GM23248 (cell line): ENCODE results near the gene RMP24.

Experiments
- DNase-seq: peaks from one replicate; pipeline ENCODE4 v3.0.0-alpha.2; 2015
- H2AFZ ChIP-seq: fragments of 200-600 bp; sonication (generic); 2 replicates; pipeline ENCODE4 v1.6.1; 2016; ENCODE audit warnings: antibody characterized with exemption
- H3F3A ChIP-seq: fragments of 200-600 bp; sonication (generic); 2 replicates; pipeline ENCODE4 v1.6.1; 2016; ENCODE audit warnings: mild to moderate bottlenecking, antibody characterized with exemption, mixed run types; ENCODE audit not compliant: insufficient read depth
- H3K27ac ChIP-seq: fragments of 200-600 bp; sonication (generic); 2 replicates; pipeline ENCODE4 v1.5.1; 2016; ENCODE audit warnings: mild to moderate bottlenecking
- H3K27me3 ChIP-seq: fragments of 200-600 bp; sonication (generic); replicated peaks from 2 replicates; pipeline ENCODE4 v1.6.1; 2016; ENCODE audit warnings: mild to moderate bottlenecking; ENCODE audit not compliant: insufficient read depth
- H3K36me3 ChIP-seq: fragments of 200-600 bp; sonication (generic); 2 replicates; pipeline ENCODE4 v1.6.1; 2016; ENCODE audit warnings: low read depth, mild to moderate bottlenecking
- H3K4me1 ChIP-seq: fragments of 200-600 bp; sonication (generic); 2 replicates; pipeline ENCODE4 v1.6.1; 2016; ENCODE audit warnings: mild to moderate bottlenecking; ENCODE audit not compliant: insufficient read depth
- H3K4me2 ChIP-seq: fragments of 200-600 bp; sonication (generic); one replicate; pipeline ENCODE4 v1.6.1; 2016; ENCODE audit warnings: mild to moderate bottlenecking; ENCODE audit not compliant: unreplicated experiment
- H3K4me3 ChIP-seq: fragments of 200-600 bp; sonication (generic); 2 replicates; pipeline ENCODE4 v1.5.1; 2016; ENCODE audit warnings: mild to moderate bottlenecking
- H3K79me2 ChIP-seq: fragments of 200-600 bp; sonication (generic); 2 replicates; pipeline ENCODE4 v1.6.1; 2016; ENCODE audit warnings: mild to moderate bottlenecking; ENCODE audit not compliant: insufficient read depth
- H3K9ac ChIP-seq: fragments of 200-600 bp; sonication (generic); 2 replicates; pipeline ENCODE4 v1.6.1; 2016; ENCODE audit warnings: mild to moderate bottlenecking
- H3K9me2 ChIP-seq: fragments of 200-600 bp; sonication (generic); 2 replicates; pipeline ENCODE4 v1.6.1; 2016; ENCODE audit warnings: mixed run types, mild to moderate bottlenecking, moderate library complexity; ENCODE audit not compliant: insufficient read depth
- H3K9me3 ChIP-seq: fragments of 200-600 bp; sonication (generic); one replicate; pipeline ENCODE4 v1.6.1; 2017; ENCODE audit warnings: low read depth
- H4K20me1 ChIP-seq: fragments of 200-600 bp; sonication (generic); 2 replicates; pipeline ENCODE4 v1.6.0; 2016; ENCODE audit not compliant: insufficient read depth
- EZH2 ChIP-seq: fragments of 200-600 bp; sonication (generic); IDR thresholded peaks from 2 replicates; pipeline ENCODE4 v1.6.1; 2018; ENCODE audit warnings: antibody characterized with exemption, mild to moderate bottlenecking; ENCODE audit not compliant: insufficient read depth, poor library complexity, severe bottlenecking
- EZH2phosphoT487 ChIP-seq: fragments of 200-600 bp; sonication (generic); IDR thresholded peaks from 2 replicates; pipeline ENCODE4 v1.6.1; 2018; ENCODE audit warnings: antibody characterized with exemption, moderate library complexity, mild to moderate bottlenecking, low read depth; ENCODE audit not compliant: insufficient read depth
- WGBS, 2 experiments: methylation state at CpG; one replicate each; pipeline ENCODE4 v1.1.6; 2015 to 2017; ENCODE audit warnings: low lambda C conversion rate in 2 of 2, low coverage in 1 of 2; ENCODE audit errors: missing lambda C conversion rate in 2 of 2; 5-methylcytosine and 5-hydroxymethylcytosine counted together
- in situ Hi-C: fragments of 300-500 bp; cut with MboI; formaldehyde crosslinking; loops from 2 replicates; pipeline ENCODE4 v1.15.0; 2020

The RMP24 gene

GRCh38 chr18:36006997-36007396 is 34.5 kb downstream of the RMP24 start:
- Histone ChIP-seq H2AFZ (no peak overlapping the region), H3K9ac (no peak overlapping the region), H4K20me1 (no peaks in the 10 kb centered on the region), H3K79me2 (no peaks in the 10 kb centered on the region), H3K36me3 (no peaks in the 10 kb centered on the region), H3K9me3 (no peaks in the 10 kb centered on the region), H3K4me3 (no peak overlapping the region), H3K27ac (no peak overlapping the region), H3K27me3 (no peaks in the 10 kb centered on the region), H3F3A (0 out of 2 replicates have a peak, but pooled peaks cover 7% of the 10 kb centered on the region), H3K4me1 (no peaks in the 10 kb centered on the region), H3K4me2 (no peak overlapping the region), H3K9me2 (no peaks in the 10 kb centered on the region)
- DNase-seq = no peak
- in situ Hi-C loops = no loop called here
- no peak for TF ChIP-seq EZH2phosphoT487
- no peak for TF ChIP-seq EZH2
- 99 to 100% methylated on average over 2 of the region's 2 CpGs for WGBS, 2 experiments

- H3K9ac ChIP-seq = no peak overlapping the region
- no peak overlapping the region for H3K4me2 ChIP-seq
- H3K27ac ChIP-seq = no peak overlapping the region
- no peak overlapping the region for H2AFZ ChIP-seq
- no peaks in the 10 kb centered on the region for H3K36me3 ChIP-seq
- no peaks in the 10 kb centered on the region for H3K79me2 ChIP-seq
- H3F3A ChIP-seq = no peaks in the 10 kb centered on the region
- 70 to 75% methylated on average over 3 of the region's 3 CpGs for WGBS, 2 experiments
- in situ Hi-C loops = no loop called here
- no peaks in the 10 kb centered on the region for H4K20me1 ChIP-seq
- H3K27me3 ChIP-seq = no peaks in the 10 kb centered on the region
- no peak for TF ChIP-seq EZH2phosphoT487
- TF ChIP-seq EZH2 = no peak
- H3K4me3 ChIP-seq = no peak overlapping the region
- H3K9me2 ChIP-seq = no peaks in the 10 kb centered on the region
- no peak for DNase-seq
- H3K4me1 ChIP-seq = no peaks in the 10 kb centered on the region
- H3K9me3 ChIP-seq = no peaks in the 10 kb centered on the region
Observed at GRCh38 chr18:36009214-36009613, 36.7 kb downstream of the RMP24 start.

- WGBS, 2 experiments = 98 to 100% methylated on average over 2 of the region's 2 CpGs
- Histone ChIP-seq H3K9me3 (no peaks in the 10 kb centered on the region), H3K4me3 (no peak overlapping the region), H3K4me1 (no peaks in the 10 kb centered on the region; the same call in 1 of the 2 replicates), H3K27ac (no peak overlapping the region), H3K9me2 (no peaks in the 10 kb centered on the region), H3K79me2 (no peaks in the 10 kb centered on the region), H4K20me1 (no peaks in the 10 kb centered on the region), H2AFZ (no peak overlapping the region), H3K36me3 (no peaks in the 10 kb centered on the region), H3K9ac (no peak overlapping the region), H3K27me3 (no peaks in the 10 kb centered on the region), H3K4me2 (no peak overlapping the region), H3F3A (no peaks in the 10 kb centered on the region)
- DNase-seq = no peak
- TF ChIP-seq EZH2 (no peak), EZH2phosphoT487 (no peak)
- in situ Hi-C loops = loop anchor here (10.0 kb wide), 1 partner anchor 272 kb away; no protein-coding TSS in a partner anchor
Observed at GRCh38 chr18:36012891-36013290, 40.4 kb downstream of the RMP24 start.

GRCh38 chr18:36015629-36016028 is 43.1 kb downstream of the RMP24 start:
- DNase-seq = no peak
- Histone ChIP-seq H3K36me3 (no peaks in the 10 kb centered on the region), H3K4me2 (no peak overlapping the region), H4K20me1 (no peaks in the 10 kb centered on the region), H3K9ac (no peak overlapping the region), H2AFZ (no peak overlapping the region), H3K9me2 (no peaks in the 10 kb centered on the region), H3K4me1 (no peaks in the 10 kb centered on the region; the same call in 1 of the 2 replicates), H3F3A (no peaks in the 10 kb centered on the region; the same call in 1 of the 2 replicates), H3K27me3 (no peaks in the 10 kb centered on the region), H3K9me3 (no peaks in the 10 kb centered on the region), H3K27ac (no peak overlapping the region), H3K4me3 (no peak overlapping the region), H3K79me2 (no peaks in the 10 kb centered on the region)
- TF ChIP-seq EZH2phosphoT487 (no peak), EZH2 (no peak)
- 97 to 98% methylated on average over 3 of the region's 3 CpGs for WGBS, 2 experiments
- in situ Hi-C loops = loop anchor here (10.0 kb wide), 1 partner anchor 269 kb away; no protein-coding TSS in a partner anchor
